ENCODE measurements around the gene NACC1.

NACC1 gene

DNA sequence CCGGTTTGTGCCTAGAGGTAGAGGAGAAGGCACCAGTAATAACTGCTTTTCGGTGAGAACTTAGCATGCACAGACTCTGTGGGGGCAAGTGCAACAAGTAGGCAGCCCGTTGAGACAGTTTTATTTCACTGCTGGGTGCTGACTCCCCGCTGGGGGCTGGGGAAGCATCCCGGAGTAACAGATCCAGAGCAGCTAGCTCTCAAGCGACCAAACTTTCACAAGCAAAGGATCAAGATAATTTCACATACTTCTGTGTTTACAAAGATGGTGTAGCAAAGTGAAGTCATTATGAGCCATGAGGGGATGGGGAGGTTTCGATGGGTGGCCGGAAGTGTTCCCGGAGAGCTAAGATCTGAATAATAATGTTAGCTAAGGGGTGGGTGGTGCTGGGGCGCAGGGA lies 2.8 kb downstream of the NACC1 start:
- DNase-seq (ENCODE audit: low read depth) = no peak

DNA sequence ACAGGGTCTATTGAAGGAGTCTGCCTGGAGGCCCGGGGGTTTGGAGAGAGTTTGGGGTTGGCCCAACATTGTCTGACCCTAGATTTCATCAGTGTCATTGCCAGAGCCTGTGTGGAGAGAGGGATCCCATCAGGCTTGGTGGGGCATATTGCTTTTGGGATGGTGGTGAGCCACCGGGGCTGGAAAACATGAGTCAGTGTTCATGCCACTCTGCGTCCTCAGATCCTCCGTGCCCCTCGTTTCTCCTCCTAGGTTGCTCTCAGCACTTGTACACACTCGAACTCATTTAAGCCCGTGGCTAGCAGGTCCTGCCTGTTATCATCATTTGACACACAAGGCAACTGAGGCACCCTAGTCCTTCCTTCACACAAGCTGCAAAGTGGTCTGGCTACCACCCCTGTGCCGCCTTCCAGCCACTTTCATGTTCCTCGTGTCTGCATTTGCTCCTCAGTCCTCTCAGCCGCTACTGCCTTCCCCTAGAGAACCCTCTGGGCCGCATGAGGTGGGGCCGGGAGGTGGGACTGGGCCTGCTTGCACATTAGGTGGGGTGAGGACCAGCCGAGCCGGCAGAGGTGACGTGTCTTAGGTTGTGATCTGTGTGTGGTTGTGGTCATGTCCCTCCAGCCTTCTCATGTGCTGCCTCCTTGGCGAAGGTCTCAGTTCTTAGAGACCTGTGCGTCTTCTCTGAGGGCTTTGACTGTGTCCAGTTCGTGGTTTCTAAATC lies 3.6 kb downstream of the NACC1 start:
- DNase-seq (ENCODE audit: low read depth) = no peak

DNA sequence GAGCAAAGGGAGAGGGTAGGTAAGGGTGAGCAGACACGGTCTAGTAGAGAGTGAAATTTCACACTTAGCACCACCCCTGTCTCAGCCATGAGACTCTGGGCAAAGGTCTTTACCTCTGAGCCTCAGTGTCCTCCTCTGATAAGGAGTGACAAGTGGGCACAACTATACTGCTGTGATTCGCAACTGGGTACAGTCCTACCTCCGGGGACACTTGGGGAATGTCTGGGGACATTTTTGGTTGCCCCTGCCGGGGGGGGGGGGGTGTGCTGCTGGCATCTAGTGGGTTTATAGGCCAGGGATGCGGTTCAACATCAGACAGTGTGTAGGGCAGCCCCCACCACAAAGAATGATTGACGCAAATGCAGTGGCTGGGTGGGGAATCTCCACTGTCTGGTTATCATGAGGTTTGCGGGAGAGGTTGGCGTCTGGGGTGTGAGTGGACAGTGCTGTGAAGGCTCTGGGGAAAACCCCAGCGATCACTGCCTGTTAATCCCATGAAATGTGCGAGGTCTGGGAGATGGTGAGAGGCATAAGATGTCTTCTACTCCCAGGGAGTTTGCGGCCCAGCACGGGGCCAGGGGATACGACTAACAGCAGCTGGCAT lies 4.3 kb downstream of the NACC1 start:
- no peak for DNase-seq (ENCODE audit: low read depth)

GRCh38 chr19:13122980-13123957 lies 5.2 kb downstream of the NACC1 start:
- no peak for DNase-seq (ENCODE audit: low read depth)

DNA sequence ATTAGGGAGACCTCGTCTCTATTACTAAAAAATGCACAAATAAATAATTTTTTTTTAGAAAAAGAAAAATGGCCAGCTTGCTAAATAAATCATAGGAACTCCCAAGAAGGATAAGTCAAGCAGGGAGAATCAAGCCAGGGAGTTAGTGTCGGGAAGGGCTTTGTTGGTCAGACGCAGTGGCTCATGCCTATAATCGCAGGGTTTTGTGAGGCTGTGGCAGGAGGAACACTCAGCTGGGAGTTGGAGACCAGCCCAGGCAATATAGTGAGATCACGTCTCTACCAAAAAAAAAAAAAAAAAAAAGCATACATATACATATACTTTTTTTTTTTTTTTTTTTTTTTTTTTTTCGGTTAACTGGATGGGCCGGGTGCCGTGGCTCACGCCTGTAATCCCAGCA lies 9.0 kb downstream of the NACC1 start:
- no peak for DNase-seq (ENCODE audit: low read depth)

DNA sequence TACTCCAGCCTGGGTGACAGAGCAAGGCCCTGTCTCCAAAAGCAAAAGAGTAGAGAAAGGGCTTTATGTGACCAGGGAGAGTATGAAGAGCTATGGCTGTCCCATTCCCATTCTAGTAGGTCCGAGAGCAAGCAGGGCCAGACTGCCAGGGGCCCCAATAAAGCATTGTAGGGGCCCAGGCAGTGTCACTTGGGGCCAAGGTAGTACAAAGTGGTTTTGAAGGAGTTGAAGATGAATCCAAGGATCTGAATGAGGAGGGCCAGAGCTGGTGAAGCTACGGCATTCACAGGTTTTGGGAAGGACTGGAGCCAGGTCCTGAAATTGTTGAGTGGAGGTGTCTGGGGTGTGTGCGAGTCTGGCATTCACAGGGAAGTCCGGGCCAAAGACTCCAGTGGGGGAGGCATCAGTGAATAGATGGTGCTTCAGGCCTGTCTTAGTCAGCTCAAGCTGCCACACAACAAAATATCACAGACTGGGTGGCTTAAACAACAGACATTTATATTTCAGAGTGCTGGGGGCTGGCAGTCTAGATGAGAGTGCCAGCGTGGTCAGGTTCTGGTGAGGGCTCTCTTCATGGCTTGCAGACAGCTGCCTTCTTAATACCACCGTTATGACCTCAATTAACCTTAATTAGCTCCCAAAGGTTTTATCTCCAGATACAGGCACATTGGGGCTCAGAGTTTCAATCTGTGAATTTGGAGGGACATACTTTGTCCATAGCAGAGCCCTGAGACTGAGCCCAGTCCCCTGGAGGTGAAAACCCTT lies 9.9 kb downstream of the NACC1 start:
- no peak for DNase-seq (ENCODE audit: low read depth)

- DNase-seq (ENCODE audit: low read depth) = no peak
Observed at GRCh38 chr19:13128583-13128982, 10.5 kb downstream of the NACC1 start.

DNA sequence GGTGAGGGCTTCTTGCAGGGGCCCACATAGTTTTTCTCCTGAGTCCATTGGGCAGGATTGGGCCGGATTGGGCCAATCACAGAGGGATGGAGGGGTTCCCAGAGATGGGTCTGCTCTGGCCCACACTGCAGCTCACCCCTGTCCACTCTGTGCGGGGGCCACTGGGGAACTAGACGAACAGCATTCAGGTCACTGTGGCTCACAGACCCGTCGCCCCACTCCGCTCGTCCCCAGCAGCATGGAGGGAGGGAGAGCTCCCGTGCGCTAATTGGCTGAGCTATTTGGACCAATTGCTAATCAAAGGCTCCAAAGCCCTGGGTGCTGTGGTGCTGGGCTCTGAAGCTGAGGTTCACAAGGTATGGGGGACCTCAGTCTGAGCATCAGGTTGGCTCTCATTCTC lies 11.3 kb downstream of the NACC1 start:
- no peak for DNase-seq (ENCODE audit: low read depth)

GRCh38 chr19:13130886-13131490 lies 12.9 kb downstream of the NACC1 start:
- DNase-seq (ENCODE audit: low read depth) = no peak

DNA sequence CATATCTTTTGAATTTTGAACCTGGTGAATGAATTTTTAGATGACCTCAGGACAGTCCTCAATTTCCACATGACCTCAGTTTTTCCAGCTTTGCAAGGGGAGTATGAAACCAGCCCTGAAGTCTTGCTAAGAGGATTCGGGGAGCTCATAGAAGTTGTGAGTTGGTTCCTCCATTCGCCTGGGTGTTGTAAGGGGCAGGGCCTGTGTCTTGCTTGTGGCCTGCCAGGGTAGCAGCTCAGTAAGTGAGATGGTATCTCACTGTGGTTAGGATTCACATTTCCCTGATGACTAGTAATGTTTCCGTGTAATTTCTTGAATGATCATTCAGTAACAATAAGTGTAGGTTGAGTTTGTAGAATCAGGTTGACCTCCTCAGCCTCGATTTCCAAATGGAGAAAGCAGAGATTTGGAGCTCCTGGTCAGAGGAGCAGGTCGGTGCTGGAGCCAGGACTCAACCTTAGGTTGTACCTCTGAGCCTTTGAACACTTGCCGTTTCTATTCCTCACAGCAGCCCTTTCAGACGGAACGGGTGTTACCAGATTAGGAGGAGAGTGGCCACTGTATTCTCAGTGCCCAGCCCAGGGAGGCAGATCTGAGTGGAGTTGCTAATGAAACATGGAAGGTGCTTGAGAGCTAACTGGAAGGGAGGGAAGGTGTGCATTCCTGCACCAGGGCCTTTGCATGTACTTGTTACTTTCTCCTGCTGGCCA lies 14.6 kb downstream of the NACC1 start:
- DNase-seq (ENCODE audit: low read depth) = no peak

- DNase-seq (ENCODE audit: low read depth) = no peak
Observed at GRCh38 chr19:13133241-13133870, 15.3 kb downstream of the NACC1 start.

DNA sequence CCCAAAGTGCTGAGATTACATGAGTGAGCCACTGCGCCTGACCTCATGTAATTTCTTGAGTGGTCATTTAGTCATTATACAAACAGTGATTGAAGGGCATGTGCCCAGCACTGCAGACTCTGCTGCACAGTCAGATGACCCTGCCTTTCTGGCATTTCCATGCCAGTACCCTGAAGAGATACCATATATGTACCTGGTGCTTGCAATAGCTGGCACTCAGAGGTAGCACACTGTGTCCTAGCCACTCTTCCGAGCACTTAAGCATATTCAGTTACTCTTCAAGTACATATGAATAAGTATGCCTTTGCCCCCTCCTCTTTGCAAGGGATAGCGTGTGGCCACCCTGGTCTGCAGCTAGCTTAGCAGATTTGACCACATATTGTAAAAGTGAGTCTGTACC lies 16.6 kb downstream of the NACC1 start:
- no peak for DNase-seq (ENCODE audit: low read depth)

DNA sequence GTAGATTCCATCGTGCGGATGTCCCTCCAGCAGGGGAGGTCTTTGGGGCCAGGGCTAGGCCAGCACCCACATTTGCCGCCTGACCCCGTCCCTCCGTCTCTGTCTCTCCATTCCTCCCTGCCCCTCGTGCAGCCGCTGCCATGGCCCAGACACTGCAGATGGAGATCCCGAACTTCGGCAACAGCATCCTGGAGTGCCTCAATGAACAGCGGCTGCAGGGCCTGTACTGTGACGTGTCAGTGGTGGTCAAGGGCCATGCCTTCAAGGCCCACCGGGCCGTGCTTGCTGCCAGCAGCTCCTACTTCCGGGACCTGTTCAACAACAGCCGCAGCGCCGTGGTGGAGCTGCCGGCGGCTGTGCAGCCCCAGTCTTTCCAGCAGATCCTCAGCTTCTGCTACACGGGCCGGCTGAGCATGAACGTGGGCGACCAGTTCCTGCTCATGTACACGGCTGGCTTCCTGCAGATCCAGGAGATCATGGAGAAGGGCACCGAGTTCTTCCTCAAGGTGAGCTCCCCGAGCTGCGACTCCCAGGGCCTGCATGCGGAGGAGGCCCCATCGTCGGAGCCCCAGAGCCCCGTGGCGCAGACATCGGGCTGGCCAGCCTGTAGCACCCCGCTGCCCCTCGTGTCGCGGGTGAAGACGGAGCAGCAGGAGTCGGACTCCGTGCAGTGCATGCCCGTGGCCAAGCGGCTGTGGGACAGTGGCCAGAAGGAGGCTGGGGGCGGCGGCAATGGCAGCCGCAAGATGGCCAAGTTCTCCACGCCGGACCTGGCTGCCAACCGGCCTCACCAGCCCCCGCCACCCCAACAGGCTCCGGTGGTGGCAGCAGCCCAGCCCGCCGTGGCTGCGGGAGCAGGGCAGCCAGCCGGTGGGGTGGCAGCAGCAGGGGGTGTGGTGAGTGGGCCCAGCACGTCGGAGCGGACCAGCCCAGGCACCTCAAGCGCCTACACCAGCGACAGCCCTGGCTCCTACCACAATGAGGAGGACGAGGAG lies 17.3 kb downstream of the NACC1 start:
- no peak for DNase-seq (ENCODE audit: low read depth)

- DNase-seq (ENCODE audit: low read depth) = no peak
Observed at GRCh38 chr19:13137290-13137794, 19.3 kb downstream of the NACC1 start.

GRCh38 chr19:13138171-13138915 lies 20.3 kb downstream of the NACC1 start:
- no peak for DNase-seq (ENCODE audit: low read depth)

- no peak for DNase-seq (ENCODE audit: low read depth)
Observed at GRCh38 chr19:13138916-13139198, 20.8 kb downstream of the NACC1 start.

GRCh38 chr19:13139633-13140311 lies 21.7 kb downstream of the NACC1 start:
- no peak for DNase-seq (ENCODE audit: low read depth)

Measured in non-pigmented ciliary epithelial cell (primary cell).